Activated CD4-positive, alpha-beta T cell treated with anti-CD3 and anti-CD28 coated beads for 48 hours (primary cell): ENCODE results near the gene HOXB2.
A peak's percentile ranks its signal among the peaks of the same experiment; 100 is the strongest.

Experiments used
- DNase-seq: peaks from one replicate; pipeline ENCODE4 v3.0.0-alpha.2; 2020

Gene HOXB2

DNA sequence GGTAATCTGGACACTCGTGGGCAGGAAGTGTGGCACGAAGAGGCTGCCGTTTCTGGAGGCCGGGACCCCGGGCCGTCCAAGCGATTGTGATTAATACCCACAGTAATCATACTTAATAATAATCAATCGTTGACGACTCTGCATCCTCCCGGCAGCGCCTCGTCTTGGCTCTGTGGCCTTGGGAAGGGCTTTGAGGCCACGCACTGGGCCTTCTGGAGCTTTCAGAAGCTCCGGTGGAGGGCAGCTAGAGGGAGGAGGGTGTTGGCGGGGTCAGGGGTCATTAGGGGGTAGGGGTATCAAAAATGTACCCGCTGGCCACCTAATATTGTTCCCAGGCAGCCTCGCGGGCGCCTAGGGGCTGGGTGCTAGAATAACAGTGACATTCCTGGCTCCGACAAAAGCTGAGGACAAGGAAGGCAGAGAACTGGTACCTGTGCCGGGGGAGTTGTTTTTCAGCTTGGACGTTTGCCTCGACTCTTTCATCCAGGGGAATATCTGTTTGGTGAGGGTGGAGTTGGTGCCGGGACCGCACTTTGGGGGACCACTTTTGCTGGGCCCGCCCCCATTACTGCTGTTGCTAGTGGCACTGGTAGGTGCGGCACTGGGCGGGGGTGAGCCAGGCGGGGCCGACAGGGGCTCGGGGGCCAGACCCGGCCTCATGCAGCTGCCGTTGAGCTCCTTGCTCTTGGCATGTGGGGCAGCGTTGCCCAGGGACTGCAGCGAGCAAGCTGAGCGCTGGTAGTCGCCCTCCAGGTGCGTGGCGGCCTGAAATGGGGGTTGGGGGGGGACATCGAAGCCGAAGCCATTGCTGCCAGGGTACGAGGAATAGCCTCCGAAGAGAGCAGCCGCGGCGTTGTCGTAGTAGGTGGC, 6.9 kb upstream of the HOXB2 start:
- DNase-seq, result no peak

DNA sequence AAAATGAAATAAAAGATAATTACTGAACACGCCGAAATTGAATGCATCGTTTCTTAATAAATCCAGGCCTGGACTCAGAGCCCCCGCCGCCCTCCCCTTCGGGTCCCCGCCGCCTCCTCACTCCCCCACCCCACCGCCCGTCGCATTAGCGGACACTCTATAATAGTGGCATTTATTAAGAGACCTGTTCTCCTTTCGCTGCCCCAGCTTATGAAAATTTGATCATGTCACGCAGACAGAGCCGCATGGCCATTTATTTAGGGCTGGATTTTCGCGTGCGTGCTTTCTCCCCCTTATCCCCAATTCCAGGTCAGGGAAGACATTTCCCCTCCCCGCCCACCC, 6.3 kb upstream of the HOXB2 start:
- no peak for DNase-seq

DNA sequence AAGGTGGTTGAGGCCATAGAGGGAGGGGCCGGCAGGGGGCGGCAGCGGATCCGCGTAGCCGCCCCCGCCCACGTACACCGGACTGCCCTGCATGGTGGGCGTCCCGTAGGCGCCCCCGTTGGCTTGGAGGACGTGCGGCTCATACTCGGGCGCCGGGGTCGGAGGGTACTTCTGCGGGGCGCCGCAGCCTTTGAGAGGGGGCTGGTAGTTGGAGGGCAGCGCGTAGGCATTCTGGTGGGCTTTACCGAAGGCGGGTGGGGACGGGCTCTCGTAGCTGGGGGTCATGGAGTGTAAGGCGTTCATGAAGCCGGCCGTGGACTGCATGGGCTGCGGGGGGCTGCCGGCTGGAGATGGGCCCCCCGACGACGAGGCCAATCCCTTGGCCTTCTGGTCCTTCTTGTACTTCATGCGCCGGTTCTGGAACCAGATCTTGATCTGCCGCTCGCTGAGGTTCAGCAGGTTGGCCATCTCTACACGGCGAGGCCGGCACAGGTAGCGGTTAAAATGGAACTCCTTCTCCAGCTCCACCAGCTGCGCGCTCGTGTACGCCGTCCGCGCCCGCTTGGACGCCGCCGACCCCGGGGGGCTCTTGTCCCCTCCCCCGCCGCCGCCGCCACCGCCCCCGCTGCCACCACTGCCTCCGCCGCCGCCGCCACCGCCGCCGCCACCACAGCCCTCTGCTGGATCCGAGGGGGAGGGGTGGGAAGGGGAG, 5.7 kb upstream of the HOXB2 start:
- DNase-seq, result no peak

DNA sequence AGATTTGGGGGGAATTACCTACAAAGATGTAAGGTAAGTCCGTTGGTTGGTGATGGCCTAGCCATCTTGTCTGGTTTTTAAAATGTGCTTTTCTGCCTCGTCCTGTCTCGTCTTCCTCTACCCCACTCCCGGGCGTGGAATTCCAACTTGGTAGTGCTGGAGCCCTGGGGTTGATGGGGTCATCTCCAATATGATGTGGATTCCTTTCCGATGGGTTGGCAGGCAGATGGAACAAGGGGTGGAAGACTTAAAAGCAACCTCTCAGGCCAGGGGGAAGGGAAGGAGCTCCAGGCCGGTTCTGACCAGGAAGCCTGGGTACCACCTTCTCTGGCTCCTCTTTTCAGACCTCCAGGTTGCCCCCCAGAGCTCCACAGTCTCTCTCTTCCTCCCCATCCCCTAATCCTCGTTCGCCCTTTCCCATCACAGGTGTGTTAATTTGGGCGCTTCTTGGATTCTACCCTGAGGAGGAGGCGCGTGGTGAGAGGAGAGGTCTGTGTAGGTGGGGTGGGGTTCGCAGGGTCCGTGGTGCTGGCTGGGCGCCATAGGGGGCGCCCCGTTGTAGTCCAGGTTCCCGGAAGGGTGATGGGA, 5.1 kb upstream of the HOXB2 start:
- DNase-seq, result no peak

DNA sequence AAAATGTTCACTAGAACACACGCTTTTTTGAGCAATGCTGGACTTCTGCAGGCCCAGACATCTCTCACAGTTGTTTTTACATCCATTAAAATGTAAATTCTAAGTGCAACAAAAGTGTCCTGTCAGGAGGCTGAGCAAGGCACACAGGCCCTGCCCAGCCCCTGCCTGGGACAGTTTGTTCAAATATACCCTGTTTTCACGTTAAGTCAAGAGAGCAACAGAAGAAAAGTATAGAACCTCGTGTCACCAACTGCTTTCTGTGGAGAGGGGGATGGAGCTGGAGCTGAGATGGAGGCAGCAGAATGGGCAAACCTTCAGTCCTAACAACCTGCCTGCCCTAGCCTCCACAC, 4.3 kb upstream of the HOXB2 start:
- no peak for DNase-seq

DNA sequence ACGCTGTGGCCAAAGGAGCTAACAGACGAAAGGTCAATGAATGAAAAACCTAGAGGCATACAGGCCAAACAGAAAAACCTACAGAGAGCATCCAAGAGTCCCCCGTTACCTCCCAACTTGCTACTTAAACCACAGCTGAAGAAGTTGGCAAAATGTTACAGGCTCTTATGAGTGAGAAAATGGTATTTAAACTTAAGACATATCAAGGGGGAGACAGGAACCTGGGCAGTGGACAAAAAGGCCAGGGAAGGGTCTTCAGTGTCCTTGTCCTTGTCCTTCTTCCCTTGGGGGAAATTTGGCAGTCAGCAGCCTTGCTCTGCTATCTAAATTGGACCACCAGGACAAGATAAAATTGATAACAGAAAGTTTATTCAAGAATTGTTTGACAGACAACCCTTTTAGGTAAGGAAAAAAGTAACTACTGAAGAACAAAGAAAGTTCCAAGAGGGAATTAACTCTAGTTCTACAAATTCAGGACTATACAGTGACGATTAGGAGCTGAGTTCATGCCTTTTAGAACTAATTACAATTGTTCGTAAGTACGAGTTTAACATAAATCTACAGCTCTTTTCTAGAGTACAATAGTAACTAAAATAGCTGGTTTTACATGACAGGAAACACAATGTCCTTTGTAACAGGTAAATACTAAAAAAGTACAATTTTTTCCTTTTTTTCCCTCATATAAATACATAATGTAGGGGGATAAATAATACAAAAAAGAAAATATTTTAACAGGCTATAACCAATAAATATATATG, 3.8 kb upstream of the HOXB2 start:
- no peak for DNase-seq

DNA sequence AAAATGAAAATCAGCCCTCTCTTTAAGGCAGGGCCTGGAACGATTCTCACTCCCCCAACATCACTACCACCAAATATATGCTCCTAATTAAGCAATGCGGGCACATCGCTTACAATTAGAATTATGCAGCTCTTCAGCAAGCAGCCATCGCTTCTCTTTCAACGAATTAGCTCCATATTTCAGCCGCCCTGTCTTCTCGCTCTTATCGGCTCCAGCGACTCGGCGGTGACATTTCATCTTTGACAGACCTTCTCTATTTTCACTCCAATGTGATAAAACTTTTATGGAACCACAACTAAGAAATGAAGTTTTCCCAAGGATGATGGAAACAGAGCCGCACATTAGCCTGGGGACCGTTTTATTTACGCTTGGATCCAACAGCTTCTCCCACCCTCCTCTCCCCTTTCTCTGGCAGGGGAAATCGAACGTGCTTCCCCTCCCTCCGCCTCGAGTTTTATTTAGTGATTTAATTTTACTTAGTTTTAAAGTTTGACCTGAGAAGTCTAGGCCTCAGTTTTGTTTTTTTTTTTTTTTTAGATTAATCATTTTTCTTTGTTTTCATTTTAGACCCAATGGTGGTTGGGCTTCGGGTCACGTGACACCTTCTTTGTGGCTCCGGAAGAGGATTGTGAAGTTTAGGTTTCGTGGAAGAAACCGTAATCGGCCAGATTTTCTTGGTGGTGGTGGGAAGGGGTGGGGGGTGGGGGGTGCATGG, 3.1 kb upstream of the HOXB2 start:
- peak; percentile 57 for DNase-seq

DNA sequence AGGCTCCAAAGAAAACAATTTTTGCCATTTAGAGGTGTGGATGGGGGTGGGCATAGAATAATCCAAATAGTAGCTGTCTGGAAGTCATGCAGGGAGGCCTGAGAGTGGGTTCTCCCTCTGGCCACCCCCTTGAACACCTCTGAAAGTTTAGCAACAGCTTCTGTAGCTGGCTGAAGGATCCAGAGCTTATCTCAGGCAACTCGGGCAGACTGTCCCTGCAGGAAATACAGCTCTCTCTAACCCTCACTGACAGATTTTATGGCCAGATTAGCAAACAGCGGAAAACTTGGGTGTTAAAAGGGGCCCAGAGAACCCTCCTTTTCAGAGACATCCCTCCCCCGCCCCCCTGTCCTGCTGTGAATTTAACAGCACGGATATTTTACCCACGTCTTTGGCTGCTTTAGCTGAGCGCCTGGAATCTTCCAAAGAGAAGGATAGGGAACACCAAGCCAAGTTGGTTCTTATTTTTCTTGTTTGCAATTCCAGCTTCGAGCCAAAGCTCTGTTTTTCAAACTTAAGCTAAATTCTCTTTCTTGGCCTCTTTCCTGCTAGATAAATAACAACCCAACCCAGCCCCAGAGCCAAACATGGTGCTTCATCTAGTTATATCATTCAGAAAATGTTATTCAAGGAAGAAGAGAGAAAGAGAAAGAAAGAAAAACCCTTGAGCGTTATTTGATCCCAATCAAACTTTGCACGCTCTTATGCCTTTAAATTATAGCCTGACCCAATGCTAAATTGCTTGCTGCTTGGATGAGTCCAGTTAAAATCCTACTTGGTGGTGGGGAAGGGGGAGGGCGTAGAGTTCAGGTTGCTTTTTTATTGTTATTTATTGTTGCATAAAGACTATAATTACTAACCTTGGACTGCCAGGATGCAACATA, 2.3 kb upstream of the HOXB2 start:
- no peak for DNase-seq

DNA sequence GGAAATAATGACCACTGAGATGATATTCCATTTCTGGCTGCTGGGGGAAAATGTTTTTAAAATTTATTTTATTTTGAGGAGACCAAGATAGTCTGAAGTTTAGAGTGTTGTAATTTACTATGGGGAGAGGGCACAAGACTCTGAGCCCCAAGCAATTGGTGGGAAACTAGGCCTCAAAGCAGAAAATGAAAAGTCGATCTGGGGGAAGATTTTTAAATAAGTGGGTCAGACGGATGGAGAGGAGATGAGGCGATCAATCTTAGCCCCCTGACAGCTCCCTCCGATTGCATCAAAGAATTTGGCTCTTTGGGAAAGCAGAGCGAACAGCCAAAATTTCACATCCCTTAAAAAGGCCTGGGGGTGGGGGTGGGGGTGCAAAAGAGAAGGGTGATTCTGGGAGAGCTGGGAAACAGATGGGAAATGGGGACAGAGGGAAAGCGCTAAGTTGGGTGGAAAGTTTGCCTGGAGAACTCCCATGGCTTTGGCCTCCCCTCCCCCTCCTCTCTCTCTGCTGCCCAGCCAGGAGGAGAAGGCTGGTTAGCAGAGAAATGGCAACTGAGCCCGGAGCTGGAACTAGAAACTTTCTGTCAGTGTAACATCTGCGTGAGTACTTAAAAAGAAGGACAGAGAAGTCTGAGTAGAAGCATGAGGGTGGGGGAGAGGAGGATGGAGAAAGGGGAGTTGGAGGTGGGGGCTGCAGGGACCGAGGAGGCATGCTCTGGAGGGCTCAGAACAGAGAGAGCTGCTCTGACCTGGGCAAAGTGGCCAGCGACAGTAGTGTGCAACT, 1.4 kb upstream of the HOXB2 start:
- DNase-seq, result no peak

DNA sequence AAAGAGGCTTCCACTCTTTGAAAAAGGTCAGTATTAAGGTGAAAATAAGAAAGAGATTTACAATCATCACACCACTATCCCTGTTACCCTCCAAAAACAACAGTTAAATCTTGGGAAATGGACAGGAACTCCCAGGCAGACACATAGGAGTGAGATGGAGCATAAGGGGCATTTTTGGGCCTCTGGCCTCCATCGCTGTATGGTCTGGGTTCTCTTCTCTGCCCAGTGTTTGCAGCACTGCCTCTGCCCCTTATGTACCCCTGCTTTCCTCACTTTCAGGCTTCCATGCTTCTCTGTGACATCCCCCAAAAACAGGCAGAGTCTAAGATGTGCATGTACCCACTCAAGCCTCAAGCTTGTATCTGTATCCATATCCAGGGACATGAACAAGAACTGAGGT, 630 bp upstream of the HOXB2 start:
- no peak for DNase-seq

DNA sequence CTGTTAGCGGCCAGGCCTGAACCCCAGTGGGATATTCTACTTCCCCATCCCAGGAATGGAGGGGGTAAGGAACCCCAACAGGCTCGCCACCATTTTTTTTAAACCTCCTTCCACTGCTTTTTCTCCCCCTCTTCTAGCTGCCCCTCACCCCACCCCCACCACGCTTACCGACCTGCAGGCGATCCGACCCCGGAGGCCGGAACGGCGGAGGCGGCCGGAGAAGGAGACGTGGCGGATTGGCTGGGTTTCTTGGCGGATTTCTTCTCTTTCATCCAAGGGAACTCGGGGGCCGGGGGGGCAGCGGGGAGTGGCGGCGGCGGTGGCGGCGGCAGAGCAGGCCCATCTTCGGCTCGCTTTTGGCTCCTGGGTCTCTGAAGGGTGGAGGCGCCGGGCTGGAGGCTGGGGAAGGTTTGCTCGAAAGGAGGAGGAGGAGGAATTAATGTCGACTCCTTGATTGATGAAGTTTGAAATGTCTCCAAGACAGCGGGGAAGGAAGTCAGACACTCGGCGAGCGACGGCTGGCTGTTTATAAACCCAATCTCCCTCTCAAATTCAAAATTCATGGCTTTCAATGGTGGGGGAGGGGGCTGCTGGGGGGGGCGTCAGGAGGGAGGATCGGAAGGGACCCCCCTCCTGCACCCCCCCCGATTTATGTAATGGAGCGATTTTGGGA, 424 bp downstream of the HOXB2 start:
- peak; percentile 49 for DNase-seq

DNA sequence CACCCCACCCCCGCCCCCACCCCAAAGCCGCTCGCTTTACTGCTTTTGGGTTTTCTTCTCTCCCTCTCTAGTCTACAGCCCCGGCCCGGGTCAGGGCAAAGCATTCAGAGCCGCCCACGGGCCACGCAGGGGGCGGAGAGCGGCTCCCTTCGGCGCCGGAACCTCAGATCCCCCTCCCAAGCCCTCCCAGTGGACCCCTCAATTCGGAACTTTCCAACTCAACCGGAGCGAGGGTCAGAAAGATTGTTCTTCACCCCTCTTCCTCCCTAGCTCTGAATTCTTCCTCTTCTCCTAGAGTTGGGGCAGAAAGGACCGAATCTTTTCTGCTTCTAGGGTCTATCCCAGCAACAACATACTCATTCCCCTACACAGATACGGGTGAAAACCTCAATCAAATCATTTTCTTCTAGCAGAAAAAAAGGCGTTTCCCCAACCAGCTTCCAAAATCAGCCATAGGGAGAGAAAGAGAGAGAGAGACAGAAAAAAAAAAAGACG, 1.0 kb downstream of the HOXB2 start:
- DNase-seq, result peak; percentile 67

DNA sequence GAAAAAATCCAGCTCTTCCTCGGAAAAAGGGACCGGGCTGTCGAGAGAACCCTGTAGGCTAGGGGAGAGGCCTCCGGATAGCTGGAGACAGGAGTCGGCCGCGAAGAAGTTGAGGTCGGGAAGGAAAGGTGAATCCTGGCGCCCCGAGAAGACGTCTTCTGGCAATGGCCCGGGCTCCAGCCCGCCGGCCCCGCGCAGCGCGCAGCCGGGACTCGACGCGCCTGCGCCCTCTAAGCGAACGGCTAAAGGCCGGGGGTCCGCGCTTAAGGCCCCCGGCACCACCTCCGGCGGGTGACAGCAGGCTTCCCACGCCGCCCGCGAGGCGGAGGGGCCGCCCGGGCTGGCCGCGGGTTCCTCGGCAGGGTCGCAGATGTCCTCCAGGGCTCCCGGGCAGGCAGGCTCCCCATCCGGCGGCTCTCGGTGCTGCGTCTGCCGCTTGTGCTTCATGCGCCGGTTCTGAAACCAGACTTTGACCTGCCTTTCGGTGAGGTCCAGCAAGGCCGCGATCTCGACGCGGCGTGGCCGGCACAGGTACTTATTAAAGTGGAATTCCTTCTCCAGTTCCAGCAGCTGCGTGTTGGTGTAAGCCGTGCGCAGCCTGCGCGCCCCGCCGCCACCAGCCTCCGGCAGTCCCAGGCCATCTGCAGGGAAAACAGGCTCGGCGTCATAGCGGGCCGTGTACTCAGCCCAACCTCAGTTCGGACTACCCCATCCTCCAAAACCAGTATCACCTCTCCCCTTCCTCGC, 1.6 kb downstream of the HOXB2 start:
- DNase-seq, result peak; percentile 73

DNA sequence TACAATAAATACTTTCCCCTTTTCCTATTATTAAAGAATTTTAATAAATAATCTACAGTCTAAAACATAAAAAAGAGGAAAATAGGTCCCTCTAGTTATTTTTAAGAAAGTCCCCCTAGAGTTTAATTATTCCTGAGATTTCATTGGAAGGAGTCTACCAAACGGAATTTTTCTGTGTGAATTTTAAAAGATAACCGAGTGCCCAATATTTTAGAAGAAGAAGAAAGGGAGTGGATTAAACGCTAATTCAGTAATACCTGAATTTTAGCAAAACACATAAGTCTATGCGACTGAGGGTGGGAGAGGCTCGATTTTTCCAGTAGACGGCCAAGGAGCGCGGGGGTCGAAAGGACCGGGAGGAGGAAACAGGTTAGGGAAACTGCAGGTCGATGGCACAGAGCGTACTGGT, 2.2 kb downstream of the HOXB2 start:
- DNase-seq, result no peak

DNA sequence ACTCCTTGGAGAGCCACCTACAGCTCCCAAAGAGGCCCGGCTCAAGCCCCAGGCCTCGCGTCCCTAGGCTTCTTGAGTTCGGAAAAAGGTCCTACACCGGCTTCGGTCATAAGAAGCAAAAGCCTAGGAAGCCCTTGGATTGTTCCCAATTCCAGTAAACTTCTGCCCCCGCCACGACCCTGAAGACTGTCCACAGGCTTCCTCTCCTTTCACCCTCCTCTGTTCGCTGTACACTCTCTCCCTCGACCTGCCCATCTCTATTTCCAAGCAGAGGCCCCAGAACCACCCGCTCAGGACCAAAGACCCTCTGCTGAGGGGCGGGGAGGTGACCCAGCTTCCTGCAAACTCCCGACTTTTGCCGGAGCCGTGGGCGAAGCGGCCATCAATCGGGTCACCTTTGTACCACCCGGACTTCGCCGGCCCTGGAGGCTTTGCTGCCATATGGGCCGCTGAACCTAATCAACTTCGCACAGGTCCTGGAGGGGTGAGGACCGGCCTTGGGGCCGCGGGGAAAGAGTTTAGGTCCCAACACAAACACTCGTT, 2.7 kb downstream of the HOXB2 start:
- DNase-seq, result peak; percentile 29

DNA sequence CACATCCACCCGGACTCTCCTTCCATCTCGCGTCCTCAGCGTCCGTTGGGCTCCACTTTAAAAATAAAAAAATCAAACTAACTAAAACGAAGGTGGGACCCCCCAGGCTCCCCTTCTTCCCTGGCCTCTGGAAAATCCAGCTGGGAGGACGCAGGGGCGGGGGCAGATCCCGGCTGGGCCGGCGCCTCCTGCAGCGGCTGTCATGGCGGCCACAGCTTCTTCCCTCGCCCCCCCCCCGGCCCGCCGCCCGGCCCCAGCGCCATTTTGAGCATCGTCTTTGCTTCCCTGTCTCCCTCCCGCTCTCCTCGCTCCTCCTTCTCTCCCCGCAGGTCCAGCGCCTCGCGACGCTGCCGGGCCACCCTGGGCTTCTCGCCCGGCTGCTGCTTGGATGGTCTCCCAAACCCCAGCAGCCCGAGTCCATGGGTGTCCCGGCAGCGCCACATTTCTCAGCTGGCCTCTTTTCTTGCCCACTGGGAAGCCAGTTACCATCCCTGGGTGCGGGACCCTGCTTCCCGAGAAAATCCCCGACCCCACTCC, 3.3 kb downstream of the HOXB2 start:
- peak; percentile 65 for DNase-seq

DNA sequence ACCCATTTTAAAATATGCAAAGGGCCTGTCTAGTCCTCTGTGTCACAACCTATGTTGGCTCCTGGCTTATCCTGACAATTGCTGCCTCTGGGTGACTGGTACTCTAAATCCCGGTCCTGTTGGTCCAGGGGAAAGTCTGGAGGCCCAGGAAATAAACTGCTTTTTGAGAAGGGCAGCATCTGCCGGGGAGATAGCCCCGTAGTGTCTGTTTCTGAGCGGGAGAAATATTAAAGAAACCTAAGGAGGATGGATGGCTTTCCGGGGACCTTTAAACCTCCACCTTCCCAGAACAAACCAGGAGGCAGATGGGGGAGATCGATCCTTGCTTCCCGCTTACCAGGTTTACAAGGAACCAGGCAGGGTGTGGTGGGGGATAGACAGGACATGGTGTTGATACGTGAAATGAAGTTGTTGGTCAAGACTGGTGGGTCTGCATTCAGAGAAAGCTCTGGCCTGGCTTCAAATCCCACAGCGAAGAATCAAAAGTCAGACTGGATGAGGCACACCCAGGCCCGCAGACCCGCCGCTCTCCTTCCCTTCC, 3.8 kb downstream of the HOXB2 start:
- no peak for DNase-seq

DNA sequence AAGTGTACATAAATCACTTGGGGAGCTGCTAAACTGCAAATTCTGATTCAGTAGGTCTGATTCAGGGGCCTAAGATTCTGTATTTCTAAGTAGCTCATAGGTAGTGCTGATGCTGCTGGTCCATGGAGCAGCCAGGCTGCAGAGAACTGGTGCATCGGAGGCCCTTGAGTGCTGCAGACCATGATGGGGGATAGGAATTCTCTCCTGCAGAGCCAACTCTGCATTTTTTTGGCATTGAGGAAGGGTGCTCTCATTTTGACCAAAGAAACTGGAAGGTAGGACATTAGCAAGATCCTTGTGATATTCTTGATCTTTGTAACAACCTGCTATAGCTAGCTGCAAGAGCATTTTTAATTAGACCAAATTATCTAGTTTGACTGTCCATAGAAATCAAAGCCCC, 4.7 kb downstream of the HOXB2 start:
- no peak for DNase-seq

DNA sequence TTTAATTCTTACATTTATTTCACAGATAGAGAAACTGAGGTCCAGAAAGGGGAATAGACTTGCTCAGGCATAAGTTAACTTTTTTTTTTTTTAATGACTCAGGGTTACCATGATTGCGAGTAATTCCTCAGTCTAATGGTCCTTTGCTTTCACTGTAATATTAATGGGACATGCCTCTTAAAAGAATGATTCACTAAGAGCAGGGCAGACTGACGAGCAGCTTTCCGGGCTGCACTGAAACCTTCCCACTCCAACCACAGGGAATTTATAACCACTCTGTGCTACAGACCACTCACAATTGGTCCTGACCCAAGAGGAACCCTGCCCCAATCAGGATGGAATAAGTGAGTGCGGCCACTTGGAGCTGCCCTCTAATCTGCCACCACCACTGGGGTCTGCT, 5.7 kb downstream of the HOXB2 start:
- DNase-seq, result no peak
